AG20443 (cell line): ENCODE measurements around the gene S100A7A.

Source experiments
- DNase-seq: peaks from one replicate; pipeline ENCODE4 v3.0.0; 2012; ENCODE audit warnings: low spot score, mixed read lengths

Gene S100A7A

DNA sequence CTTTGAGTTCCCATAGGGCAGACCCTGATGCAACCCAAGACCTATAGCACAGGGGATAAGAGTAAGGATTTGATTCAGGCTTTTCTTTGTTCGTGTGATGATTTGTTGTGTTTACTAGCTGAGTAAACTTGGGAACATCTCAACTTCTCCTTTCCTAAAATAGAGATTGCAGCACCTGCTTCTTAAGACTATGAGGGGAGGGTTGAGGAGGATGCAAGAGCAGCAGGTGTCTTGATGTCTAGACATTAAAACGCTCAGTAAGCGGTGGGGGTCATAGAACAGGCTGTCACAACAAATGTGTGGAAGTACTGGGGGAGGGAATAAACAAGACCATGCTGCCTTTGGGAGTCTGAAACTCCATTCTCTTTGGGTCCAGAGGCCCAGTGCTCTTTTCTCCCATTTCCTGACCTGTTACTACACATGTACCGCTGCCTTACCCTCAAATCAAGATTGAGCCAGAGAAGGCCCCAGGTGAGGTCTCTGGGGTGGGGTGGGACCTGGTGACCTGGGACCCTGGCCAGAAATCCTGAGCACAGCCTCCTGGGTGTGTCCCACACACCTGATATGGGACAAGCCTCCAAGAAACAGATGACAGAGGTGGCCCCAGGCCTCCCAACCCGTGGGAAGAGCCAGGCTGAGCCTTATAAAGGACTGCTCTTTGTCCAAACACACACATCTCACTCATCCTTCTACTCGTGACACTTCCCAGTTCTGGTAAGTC is at the start of gene S100A7A:
S100A7A (plus strand) TSS at position 671 of the 721 bp plus-strand sequence. CDS start 1,563 bp downstream, outside the sequence.
- no peak for DNase-seq

DNA sequence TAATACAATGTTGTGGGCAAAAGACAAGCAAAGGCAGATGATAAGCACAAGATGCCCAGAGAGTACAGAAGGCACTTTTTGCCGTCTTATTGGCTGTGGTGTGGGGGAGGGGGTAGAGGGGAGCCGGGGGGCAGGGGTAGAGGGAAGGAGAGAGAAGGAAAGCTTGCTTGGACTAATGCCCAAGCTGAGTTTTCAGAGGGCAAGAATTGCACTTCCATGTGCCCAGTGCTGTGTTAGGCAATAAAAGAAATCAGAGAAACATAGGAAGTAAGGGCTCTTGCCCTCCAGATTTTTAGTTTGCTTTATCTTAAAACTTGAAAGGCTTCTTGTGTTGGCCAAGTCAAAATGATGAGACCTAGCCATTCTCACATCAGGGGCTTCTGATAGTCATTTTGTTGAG is 49.2 kb upstream of the S100A7A start:
- no peak for DNase-seq

DNA sequence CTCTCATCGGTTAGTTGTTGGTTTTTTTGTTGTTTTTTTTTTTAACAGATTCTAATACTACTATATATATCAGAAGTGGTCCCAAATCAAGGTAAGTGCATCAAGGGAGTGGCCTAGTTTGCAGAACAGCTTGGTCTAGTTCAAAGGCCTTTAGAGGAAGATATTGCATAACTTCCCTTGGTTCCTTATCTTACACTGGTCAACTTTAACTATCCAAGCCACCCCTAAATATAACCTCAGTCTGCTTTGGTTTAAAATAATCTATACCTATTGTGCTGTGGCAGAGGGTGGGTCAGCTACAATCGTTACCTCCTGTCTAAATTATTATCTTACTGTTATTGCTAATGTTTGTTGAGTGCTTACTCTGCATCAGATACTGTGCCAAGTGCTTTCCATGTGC is 47.8 kb upstream of the S100A7A start:
- no peak for DNase-seq

DNA sequence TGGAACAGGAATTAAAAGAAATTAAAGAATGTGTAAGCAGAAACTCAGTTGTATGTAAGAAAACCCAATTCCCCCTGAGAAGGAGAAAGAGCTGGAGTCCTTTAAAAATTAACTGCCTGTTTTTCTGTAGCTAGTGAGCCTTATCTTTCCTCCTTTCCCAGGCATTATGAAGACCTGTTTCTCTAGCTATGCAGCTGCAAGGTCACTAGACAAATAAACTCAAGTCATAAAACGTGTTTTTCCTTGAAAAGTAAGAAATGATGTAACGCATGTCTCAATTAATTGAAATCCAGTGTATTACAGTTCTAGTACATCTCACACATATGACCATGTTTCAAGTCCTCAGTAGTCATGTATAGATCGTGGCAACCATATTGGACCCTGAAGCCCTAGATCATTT is 46.2 kb upstream of the S100A7A start:
- DNase-seq, result no peak

- no peak for DNase-seq
Observed at GRCh38 chr1:153371231-153371630, 45.1 kb upstream of the S100A7A start.

DNA sequence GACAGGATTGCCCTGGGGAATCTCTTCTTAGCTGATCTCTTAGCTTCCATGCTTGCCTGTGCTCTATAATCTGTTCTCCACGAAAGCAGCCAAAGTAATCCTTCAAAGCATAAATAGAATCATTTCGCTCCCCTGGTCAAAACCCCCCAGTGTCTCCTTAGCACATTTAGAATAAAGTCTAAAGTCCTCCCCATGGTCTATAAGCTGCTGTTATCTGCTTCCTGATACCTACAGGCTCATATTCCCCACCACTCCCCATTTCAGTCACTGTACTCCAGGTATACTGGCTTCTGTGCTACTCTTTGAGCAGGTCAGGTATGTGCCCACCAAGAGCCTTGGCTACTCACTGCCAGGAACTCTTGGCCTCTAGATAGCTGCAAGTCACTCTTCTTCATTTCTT is 43.7 kb upstream of the S100A7A start:
- no peak for DNase-seq

DNA sequence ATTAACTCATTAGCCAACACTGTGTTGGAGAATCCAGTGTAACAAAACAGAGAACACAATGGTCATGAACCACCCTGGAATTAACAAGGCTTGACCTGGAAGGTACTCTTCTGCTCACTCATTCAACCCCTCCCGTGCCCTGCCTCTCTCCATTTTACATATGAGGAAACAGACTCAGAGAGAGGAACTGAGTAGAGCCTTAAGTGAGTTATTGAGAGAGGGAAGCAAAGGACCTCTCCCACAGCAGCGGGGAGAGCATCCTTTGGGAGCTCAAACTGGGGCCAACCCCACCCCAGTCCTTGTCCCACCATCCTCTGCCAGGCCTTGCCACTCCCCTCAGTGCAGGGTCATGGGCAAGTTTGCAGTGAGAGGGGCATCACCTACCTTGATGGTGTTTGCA is 42.2 kb upstream of the S100A7A start:
- no peak for DNase-seq

GRCh38 chr1:153375511-153375910 is 40.8 kb upstream of the S100A7A start, which contains the start of gene S100A12:
Gene S100A12 (minus strand): TSS chr1:153375621. CDS start chr1:153374592, 1,029 bp downstream.
- DNase-seq, result peak; percentile 62

DNA sequence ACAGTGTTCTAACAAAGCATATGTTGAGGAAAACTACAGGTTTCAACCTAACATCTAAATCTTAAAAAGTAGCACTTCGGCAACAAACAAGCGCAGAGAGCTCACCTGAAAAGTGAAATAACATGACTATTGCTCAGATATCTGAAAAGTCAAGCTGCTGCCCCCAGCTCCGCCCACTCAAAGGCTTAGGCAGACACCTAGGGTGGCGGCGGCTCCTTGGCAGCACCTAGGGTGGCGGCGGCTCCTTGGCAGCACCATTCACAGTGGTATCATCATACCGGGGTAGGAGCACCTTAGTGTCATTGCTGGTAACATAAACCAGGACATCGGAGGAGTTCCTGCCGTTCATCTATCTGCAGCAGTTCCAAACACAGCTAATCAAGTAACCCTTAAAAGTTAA is 36.7 kb upstream of the S100A7A start:
- DNase-seq, result no peak

DNA sequence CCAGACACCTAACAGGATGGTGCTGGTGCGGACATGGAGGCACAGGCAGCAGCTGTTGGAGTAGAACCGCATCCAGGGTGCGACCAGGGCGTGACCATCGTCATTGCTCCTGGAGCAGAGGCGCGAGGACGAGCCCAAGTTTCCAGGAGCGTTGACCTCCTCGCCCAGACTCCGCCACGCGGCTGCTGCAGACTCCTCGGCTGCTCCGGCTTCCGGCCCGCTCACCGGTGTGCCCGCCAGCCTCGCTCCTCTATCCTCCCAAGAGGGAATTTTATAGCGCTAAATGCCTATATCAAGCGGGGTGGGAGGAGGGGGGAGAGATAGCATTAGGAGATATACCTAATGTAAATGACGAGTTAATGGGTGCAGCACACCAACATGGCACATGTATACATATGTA is 35.6 kb upstream of the S100A7A start:
- DNase-seq, result no peak

DNA sequence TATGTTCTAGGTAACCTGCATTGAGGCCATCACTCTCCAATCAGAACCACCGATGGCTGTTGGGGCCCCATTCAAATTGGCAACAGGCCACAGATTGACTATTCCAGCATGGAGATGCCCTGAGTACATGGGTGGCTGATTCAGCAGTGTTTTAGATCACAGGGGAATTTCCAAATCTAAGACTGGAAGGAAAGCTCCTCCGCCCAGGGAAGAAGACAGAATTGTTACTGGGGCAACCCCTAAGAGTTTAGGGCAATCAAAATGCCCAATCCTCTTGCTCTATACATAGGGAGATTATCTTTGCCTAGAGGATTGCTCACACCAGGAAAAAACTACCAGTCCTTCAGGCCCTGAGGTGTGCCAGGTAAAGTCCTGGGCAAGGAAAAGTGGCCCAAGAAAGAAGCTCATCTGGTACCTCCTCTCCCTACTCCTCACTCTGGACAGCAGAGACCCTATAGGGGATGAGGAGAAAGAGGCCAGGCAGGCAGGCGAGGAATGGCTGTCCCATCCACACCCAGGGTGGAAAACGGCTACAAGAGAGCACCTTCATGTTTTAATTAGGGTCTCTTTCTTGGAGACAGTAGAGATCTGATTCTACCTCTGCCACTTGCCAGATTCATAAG is 31.3 kb upstream of the S100A7A start:
- DNase-seq, result no peak

DNA sequence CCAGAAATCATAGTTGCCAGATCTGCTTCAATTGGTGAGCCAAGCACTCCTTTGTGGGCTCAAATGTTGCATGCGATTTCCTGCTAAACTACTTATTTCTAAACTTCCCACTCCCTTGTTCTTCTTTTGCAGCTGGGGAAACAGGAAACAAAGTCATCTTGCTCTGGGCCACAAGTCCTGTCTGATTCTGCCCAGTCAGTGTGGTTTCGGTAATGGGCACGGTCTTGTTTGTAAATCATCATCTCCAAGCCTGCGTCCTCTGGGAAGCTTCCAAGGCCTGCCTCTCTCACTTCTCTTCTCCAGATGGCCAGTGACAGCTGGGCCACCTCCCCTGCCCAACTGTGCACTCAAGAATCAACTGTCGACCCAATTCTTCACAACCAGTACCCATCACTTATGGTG is 29.8 kb upstream of the S100A7A start:
- no peak for DNase-seq

DNA sequence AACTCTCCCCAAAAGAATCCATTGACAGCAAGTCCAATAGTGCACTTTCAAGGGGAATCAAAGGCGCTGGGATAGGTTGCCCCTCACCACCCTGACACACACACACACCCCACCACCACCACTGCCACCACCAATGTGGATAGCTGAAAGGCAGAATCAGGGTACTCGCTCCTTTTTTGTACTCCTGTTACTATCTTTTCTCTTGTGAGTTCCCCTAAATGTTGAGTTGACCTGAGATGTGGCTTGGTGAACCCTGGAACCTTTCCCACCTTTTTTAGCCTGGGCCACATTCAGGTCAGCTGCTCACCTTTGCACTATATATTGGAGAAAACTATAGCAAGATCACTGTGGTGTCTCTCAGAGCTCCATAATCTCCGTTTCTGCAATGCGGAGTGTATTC is 29.3 kb upstream of the S100A7A start:
- no peak for DNase-seq

GRCh38 chr1:153387785-153388184 is 28.5 kb upstream of the S100A7A start:
- no peak for DNase-seq

DNA sequence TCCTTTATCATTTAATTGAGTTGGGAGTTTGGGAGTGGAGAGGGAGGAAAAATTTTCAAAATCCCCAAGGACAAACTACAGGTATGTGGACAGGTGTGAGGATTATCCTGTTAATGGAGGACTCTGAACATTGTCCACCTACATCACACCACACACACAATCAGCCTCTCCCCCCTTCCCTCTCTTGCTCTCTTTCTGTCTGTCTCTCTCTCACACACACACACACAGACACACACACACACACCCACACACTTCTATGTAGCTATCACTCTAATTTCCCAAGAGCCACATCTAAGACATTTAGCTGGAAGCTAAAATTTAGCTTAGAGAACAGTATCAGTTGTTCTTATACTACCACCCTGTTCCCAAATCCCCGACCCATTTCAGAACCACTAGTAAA is 26.9 kb upstream of the S100A7A start:
- DNase-seq, result no peak

DNA sequence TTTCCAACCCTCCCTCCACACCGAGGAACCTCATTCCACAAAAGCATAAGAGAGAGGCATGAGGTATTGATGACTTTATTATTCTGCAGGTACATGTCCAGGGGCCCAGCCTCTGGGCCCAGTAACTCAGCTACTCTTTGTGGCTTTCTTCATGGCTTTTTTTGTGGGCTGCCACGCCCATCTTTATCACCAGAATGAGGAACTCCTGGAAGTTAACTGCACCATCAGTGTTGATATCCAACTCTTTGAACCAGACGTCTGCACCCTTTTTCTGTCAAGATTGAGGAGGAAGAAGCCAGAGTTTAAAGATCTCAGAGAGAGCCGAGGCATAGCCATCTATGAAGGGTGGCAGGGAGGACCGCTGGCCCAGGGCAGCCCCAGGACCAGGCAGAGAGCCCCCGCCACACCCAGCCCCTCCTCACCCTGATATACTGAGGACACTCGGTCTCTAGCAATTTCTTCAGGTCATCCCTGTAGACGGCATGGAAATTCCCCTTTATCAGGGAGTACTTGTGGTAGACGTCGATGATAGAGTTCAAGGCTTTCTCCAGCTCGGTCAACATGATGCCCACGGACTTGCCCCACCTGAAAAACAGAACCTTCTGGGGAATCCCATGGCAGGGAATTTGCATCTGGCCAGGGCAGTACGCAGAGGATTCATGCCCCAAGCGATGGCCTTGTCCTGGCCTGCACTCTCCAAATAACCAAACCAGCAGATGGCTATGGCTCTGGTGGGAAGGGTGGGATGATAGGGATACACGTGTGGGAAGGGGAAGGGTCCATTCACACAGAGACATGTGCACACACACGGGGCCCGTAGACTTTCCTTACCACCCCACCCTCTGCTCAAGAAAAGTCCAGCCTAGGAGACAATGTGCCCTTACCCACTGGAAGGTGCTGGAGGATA is 26.1 kb upstream of the S100A7A start:
- no peak for DNase-seq

GRCh38 chr1:153390938-153391710 is 25.2 kb upstream of the S100A7A start, which contains the start of gene S100A8:
Gene S100A8 (minus strand): TSS chr1:153391073. CDS start chr1:153390535, 538 bp downstream.
- no peak for DNase-seq

DNA sequence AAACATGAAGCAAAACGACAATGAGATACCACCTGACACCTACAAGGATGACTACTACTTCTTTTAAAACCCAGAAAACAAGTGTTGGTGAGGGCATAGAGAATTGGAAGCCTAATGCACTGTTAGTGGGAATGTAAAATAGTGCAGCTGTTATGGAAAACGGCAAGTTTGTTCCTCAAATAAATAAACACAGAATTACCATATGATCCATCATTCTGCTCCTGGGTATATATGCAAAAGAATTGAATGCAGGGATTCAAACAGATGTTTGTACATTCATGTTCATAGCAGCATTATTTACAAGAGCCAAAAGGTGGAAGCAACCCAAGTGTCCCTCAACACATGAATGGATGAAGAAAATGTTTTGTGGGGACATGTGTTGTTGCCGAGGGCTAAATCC is 24.1 kb upstream of the S100A7A start:
- DNase-seq, result no peak

DNA sequence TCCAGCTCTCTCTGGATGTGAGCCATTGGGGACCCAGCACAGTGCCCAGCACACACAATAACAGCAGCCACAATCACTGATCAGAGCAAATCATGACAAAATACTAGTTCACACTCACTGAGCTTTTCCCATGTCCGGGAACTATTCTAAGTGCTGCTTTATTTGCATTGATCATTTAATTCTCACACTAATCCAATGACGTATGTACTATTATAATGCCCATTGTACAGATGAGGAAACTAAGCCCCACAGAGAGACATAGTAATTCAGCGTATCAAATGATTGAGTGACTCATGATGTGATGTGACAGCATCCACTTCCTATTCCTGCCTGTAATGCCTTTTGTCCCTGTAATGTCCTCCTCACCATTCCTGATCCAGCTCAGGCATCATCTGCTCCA is 23.5 kb upstream of the S100A7A start:
- DNase-seq, result no peak

DNA sequence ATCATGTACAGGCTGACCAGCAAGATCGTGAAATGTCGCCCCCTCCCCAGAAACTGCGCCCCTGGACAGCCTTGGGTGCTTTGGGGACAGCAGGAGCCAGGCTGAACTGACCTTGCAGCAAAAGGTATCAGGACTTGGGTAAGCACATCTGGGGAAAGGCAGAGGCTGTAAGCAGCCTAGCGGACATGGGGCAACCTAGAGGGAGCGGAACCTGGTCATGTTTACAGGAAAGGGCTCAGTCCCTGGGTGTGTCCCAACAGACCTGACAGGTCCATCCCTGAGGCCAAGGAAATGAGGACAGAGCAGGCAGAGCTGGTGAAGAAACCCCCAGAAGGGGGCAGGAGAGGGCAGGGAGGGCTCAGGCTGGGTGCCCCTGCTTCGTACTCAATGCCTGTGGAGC is 22.4 kb upstream of the S100A7A start:
- no peak for DNase-seq

- DNase-seq, result no peak
Observed at GRCh38 chr1:153394391-153394790, 21.9 kb upstream of the S100A7A start.

GRCh38 chr1:153395136-153395685 is 21.1 kb upstream of the S100A7A start:
- no peak for DNase-seq
